HG02973 (cell line): ENCODE results near the gene HOXA11.

Source experiments
- ATAC-seq: cut with Tn5 transposase; IDR thresholded peaks from one replicate; pipeline ENCODE4 v1.9.1; 2021; ENCODE audit warnings: moderate library complexity; ENCODE audit not compliant: unreplicated experiment

The HOXA11 gene

GRCh38 chr7:27194002-27194352 is 8.9 kb upstream of the HOXA11 start:
- ATAC-seq = no peak

- ATAC-seq = no peak
Observed at GRCh38 chr7:27193335-27194001, 8.4 kb upstream of the HOXA11 start.

- ATAC-seq = no peak
Observed at GRCh38 chr7:27192546-27193334, 7.7 kb upstream of the HOXA11 start.

GRCh38 chr7:27191833-27192545 is 7.0 kb upstream of the HOXA11 start:
- no peak for ATAC-seq

- no peak for ATAC-seq
Observed at GRCh38 chr7:27191161-27191731, 6.2 kb upstream of the HOXA11 start.

- ATAC-seq = no peak
Observed at GRCh38 chr7:27189997-27190748, 5.1 kb upstream of the HOXA11 start.

- ATAC-seq = no peak
Observed at GRCh38 chr7:27189295-27189996, 4.4 kb upstream of the HOXA11 start.

- ATAC-seq = no peak
Observed at GRCh38 chr7:27188386-27189294, 3.6 kb upstream of the HOXA11 start.

GRCh38 chr7:27187475-27188385 is 2.7 kb upstream of the HOXA11 start:
- ATAC-seq = no peak

GRCh38 chr7:27186668-27187474 is 1.8 kb upstream of the HOXA11 start:
- no peak for ATAC-seq

GRCh38 chr7:27185854-27186667 is 1.0 kb upstream of the HOXA11 start:
- ATAC-seq = no peak

- ATAC-seq = no peak
Observed at GRCh38 chr7:27184337-27185012, 557 bp downstream of the HOXA11 start.

GRCh38 chr7:27183682-27184336 is 1.2 kb downstream of the HOXA11 start:
- no peak for ATAC-seq

- no peak for ATAC-seq
Observed at GRCh38 chr7:27182861-27183681, 2.0 kb downstream of the HOXA11 start.
